Activated naive CD4-positive, alpha-beta T cell treated with anti-CD3 and anti-CD28 coated beads for 36 hours (primary cell): Measurements from ENCODE around the gene CDH12. TPM values are rescaled to one million over a fixed set of nuclear protein-coding genes. Genes with fewer than 3 reads are reported as not detected.
"Not testable (repeated sequence)": the region's sequence is repeated elsewhere in the genome, so short reads cannot be mapped to it uniquely, and the experiment has no call there.

Source experiments
- CTCF ChIA-PET: fragments of 350-600 bp; sonication (Branson Sonifier 250); formaldehyde crosslinking; loops from one replicate; lab custom pipeline; 2021; ENCODE audit warnings: antibody characterized with exemption; lab: Charles Lee
- DNase-seq: peaks from one replicate; pipeline ENCODE4 v3.0.0-alpha.2; 2020
- H3K27ac Mint-ChIP-seq: one replicate; pipeline ENCODE4 v1.8.0; 2021; ENCODE audit warnings: mild to moderate bottlenecking, mixed read lengths
- H3K27me3 Mint-ChIP-seq: one replicate; pipeline ENCODE4 v1.8.0; 2021; ENCODE audit warnings: low read depth, mixed read lengths
- H3K36me3 Mint-ChIP-seq: one replicate; pipeline ENCODE4 v1.8.0; 2021; ENCODE audit warnings: low read depth, mixed read lengths
- H3K4me1 Mint-ChIP-seq: one replicate; pipeline ENCODE4 v1.8.0; 2021; ENCODE audit warnings: low read depth, mixed read lengths
- H3K4me3 Mint-ChIP-seq: one replicate; pipeline ENCODE4 v1.8.0; 2021; ENCODE audit warnings: mild to moderate bottlenecking, moderate library complexity, mixed read lengths
- H3K9me3 Mint-ChIP-seq: one replicate; pipeline ENCODE4 v1.8.0; 2021; ENCODE audit warnings: mixed read lengths
- intact Hi-C: fragments of 100-400 bp; cut with micrococcal nuclease; formaldehyde crosslinking; loops from one replicate; pipeline ENCODE4 v1.15.1; 2023
- total RNA-seq, 2 experiments: library from RNA; stranded (reverse); gene quantifications; one replicate each; pipeline ENCODE4 v1.2.3, GENCODE V29; 2021

Gene CDH12
- total RNA-seq, 2 experiments from 2014 or later, result not detected

GRCh38 chr5:22352493-22352892, 500.7 kb downstream of the CDH12 start:
- intact Hi-C loops, result no loop called here
- no peak overlapping the region for H3K4me3 Mint-ChIP-seq
- CTCF ChIA-PET, result no interaction called here
- H3K27me3 Mint-ChIP-seq, result no peaks in the 10 kb centered on the region
- H3K36me3 Mint-ChIP-seq, result no peaks in the 10 kb centered on the region
- H3K27ac Mint-ChIP-seq, result no peak overlapping the region
- peaks cover 1% of the 10 kb centered on the region for H3K9me3 Mint-ChIP-seq
- no peaks in the 10 kb centered on the region for H3K4me1 Mint-ChIP-seq
- DNase-seq, result no peak

DNA sequence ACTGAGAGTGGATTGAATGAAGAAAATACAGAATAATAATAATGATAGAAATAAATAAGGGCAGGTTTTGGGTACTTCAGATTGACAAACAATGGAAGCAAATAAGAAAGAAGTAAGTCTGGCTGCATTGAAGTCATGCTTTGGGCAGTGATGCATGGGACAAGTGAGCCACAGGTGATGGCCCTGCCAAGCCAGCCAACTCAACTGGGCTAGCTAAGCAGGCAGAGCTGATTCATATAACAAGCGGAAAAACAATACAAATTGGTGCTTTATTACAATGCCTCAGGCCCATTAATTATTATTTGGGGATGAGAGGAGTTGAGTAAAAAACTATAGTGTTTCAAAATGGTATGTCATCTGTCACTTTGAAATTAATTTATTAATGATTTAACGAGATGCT, 502.0 kb downstream of the CDH12 start:
- no peaks in the 10 kb centered on the region for H3K36me3 Mint-ChIP-seq
- peaks cover 1% of the 10 kb centered on the region for H3K9me3 Mint-ChIP-seq
- H3K4me3 Mint-ChIP-seq, result no peak overlapping the region
- no peak for DNase-seq
- no peak overlapping the region for H3K27ac Mint-ChIP-seq
- CTCF ChIA-PET, result no interaction called here
- H3K4me1 Mint-ChIP-seq, result no peaks in the 10 kb centered on the region
- no peaks in the 10 kb centered on the region for H3K27me3 Mint-ChIP-seq
- intact Hi-C loops, result no loop called here

DNA sequence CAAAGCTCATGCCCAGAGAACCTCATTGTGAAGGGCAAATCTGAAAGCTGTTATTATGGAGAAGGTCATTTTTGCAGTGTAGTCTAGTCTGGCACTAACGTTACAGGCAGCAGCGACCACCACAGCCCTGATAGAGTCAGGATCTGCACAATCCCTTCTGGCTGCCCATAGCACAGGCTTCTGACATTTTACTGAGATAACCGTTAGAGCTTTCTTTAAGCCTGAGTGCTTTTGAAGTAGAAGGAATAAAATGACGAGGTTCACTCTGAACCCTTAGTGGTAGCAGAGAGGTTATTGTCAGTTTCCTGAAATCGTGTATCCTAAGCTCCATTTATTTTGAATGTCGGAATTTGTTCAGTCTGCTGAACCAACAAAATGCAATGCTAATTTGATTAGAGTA, 505.1 kb downstream of the CDH12 start:
- DNase-seq, result no peak
- CTCF ChIA-PET, result no interaction called here
- H3K36me3 Mint-ChIP-seq, result no peaks in the 10 kb centered on the region
- H3K27ac Mint-ChIP-seq, result no peak overlapping the region
- intact Hi-C loops, result no loop called here
- no peaks in the 10 kb centered on the region for H3K27me3 Mint-ChIP-seq
- H3K9me3 Mint-ChIP-seq, result peaks cover 3% of the 10 kb centered on the region
- H3K4me3 Mint-ChIP-seq, result no peak overlapping the region
- H3K4me1 Mint-ChIP-seq, result no peaks in the 10 kb centered on the region

GRCh38 chr5:22344000-22344399, 509.1 kb downstream of the CDH12 start:
- intact Hi-C loops, result no loop called here
- no peaks in the 10 kb centered on the region for H3K36me3 Mint-ChIP-seq
- DNase-seq, result no peak
- H3K4me3 Mint-ChIP-seq, result no peak overlapping the region
- CTCF ChIA-PET, result no interaction called here
- no peaks in the 10 kb centered on the region for H3K27me3 Mint-ChIP-seq
- H3K27ac Mint-ChIP-seq, result no peak overlapping the region
- no peaks in the 10 kb centered on the region for H3K4me1 Mint-ChIP-seq
- peaks cover 4% of the 10 kb centered on the region for H3K9me3 Mint-ChIP-seq

- DNase-seq, result no peak
- Mint-ChIP-seq H3K36me3 (no peaks in the 10 kb centered on the region), H3K27ac (no peak overlapping the region), H3K27me3 (no peaks in the 10 kb centered on the region), H3K9me3 (peaks cover 10% of the 10 kb centered on the region), H3K4me3 (no peak overlapping the region), H3K4me1 (no peaks in the 10 kb centered on the region)
- CTCF ChIA-PET, result no interaction called here
- intact Hi-C loops, result no loop called here
Measured at GRCh38 chr5:22341406-22341805, 511.7 kb downstream of the CDH12 start.

DNA sequence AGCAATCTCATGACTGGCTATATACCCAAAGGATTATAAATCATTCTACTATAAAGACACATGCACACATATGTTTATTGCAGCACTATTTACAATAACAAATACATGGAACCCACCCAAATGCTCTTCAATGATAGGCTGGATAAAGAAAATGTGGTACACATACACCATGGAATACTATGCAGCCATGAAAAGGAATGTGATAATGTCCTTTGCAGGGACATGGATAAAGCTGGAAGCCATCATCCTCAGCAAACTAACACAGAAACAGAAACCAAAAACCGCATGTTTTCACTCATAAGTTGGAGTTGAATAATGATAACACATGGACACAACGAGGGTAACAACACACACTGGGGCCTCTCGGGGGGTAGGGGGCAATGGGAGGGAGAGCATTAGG, 520.2 kb downstream of the CDH12 start:
- H3K27me3 Mint-ChIP-seq, CTCF ChIA-PET, H3K4me3 Mint-ChIP-seq, intact Hi-C loops, H3K27ac Mint-ChIP-seq, DNase-seq, H3K36me3 Mint-ChIP-seq, H3K4me1 Mint-ChIP-seq: not testable (repeated sequence)
- peaks cover 25% of the 10 kb centered on the region for H3K9me3 Mint-ChIP-seq

GRCh38 chr5:22329683-22330082, 523.5 kb downstream of the CDH12 start:
- Mint-ChIP-seq H3K27ac (no peak overlapping the region), H3K27me3 (no peaks in the 10 kb centered on the region), H3K9me3 (peaks cover 9% of the 10 kb centered on the region), H3K36me3 (no peaks in the 10 kb centered on the region), H3K4me3 (no peak overlapping the region), H3K4me1 (no peaks in the 10 kb centered on the region)
- intact Hi-C loops, result no loop called here
- no peak for DNase-seq
- CTCF ChIA-PET, result no interaction called here

DNA sequence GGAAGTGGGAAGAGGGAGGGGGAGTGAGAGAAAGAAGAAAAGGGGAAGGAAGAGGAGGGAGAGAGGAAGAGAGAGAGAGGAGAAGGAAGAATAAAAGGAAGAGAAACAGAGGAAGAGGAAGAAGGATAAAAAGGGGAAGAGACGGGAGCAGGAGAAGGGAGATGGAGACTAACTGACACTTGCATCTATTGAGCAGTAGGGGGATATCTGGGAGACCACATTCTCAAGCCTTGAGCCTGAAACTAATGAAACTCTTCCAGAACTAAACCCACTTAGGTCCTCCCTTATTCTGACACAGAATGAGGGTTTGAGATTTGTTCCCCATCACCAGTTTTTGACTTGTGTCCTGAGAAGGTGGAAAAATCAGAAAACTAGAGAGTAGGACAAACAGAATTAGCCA, 533.3 kb downstream of the CDH12 start:
- DNase-seq, result no peak
- peaks cover 14% of the 10 kb centered on the region for H3K9me3 Mint-ChIP-seq
- no peaks in the 10 kb centered on the region for H3K27me3 Mint-ChIP-seq
- intact Hi-C loops, result no loop called here
- no peak overlapping the region for H3K4me3 Mint-ChIP-seq
- no peaks in the 10 kb centered on the region for H3K4me1 Mint-ChIP-seq
- no peaks in the 10 kb centered on the region for H3K36me3 Mint-ChIP-seq
- H3K27ac Mint-ChIP-seq, result no peak overlapping the region
- CTCF ChIA-PET, result no interaction called here

GRCh38 chr5:22316294-22316693, 536.9 kb downstream of the CDH12 start:
- CTCF ChIA-PET, result interaction anchor here (0.7 kb wide), 1 partner anchor 12 kb away, joined by 3 read pairs; no protein-coding TSS in a partner anchor
- H3K36me3 Mint-ChIP-seq, result no peaks in the 10 kb centered on the region
- no peaks in the 10 kb centered on the region for H3K4me1 Mint-ChIP-seq
- intact Hi-C loops, result no loop called here
- no peak overlapping the region for H3K27ac Mint-ChIP-seq
- H3K27me3 Mint-ChIP-seq, result no peaks in the 10 kb centered on the region
- no peak overlapping the region for H3K4me3 Mint-ChIP-seq
- peaks cover 14% of the 10 kb centered on the region for H3K9me3 Mint-ChIP-seq
- DNase-seq, result no peak

DNA sequence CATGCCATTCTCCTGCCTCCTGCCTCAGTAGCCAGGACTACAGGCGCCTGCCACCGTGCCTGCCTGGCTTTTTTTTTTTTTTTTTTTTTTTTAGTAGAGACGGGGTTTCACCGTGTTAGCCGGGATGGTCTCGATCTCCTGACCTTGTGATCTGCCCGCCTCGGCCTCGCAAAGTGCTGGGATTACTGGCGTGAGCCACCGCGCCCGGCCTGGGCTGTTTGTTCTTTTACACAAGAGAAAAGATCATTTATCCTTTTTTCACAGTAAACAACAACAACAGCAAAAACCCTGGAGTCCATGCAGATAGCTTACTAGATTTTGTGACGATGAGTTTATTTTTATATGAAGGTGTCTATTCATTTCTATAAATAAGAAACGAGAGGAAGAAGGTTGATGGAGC, 538.1 kb downstream of the CDH12 start:
- H3K27me3 Mint-ChIP-seq, DNase-seq, H3K27ac Mint-ChIP-seq, H3K36me3 Mint-ChIP-seq, intact Hi-C loops, H3K4me1 Mint-ChIP-seq, H3K4me3 Mint-ChIP-seq: not testable (repeated sequence)
- peaks cover 17% of the 10 kb centered on the region for H3K9me3 Mint-ChIP-seq
- CTCF ChIA-PET, result interaction anchor here (0.6 kb wide), 1 partner anchor 256 kb away, joined by 5 read pairs; no protein-coding TSS in a partner anchor

DNA sequence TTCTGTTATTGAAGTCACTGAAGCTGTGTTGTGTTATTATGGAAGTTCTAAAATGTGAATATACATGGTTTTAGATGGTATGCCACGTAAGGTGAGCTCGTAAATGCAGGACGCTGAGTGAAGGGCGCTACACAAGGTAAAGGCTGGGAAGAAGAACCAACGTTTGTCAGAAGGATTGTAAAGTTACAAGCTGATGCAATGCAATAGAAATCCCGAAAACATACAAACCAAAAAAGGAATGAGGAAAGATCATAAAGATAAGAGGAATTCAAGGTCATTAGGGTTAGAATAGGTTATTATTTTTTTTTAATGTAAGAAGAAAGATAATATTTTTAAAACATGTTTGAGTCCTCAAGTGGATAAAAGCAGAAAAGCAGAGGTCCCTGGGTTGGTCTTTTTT, 538.6 kb downstream of the CDH12 start:
- Mint-ChIP-seq H3K9me3 (peaks cover 14% of the 10 kb centered on the region), H3K4me1 (no peaks in the 10 kb centered on the region), H3K36me3 (no peaks in the 10 kb centered on the region), H3K27ac (no peak overlapping the region), H3K27me3 (no peaks in the 10 kb centered on the region), H3K4me3 (no peak overlapping the region)
- intact Hi-C loops, result no loop called here
- CTCF ChIA-PET, result no interaction called here
- DNase-seq, result no peak

GRCh38 chr5:22306011-22306410, 547.1 kb downstream of the CDH12 start:
- Mint-ChIP-seq H3K27me3 (no peaks in the 10 kb centered on the region), H3K27ac (no peak overlapping the region), H3K4me3 (no peak overlapping the region), H3K36me3 (no peaks in the 10 kb centered on the region), H3K9me3 (peaks cover 5% of the 10 kb centered on the region), H3K4me1 (no peaks in the 10 kb centered on the region)
- no peak for DNase-seq
- intact Hi-C loops, result no loop called here
- CTCF ChIA-PET, result no interaction called here

GRCh38 chr5:22295832-22296231, 557.3 kb downstream of the CDH12 start:
- no peak for DNase-seq
- Mint-ChIP-seq H3K4me1 (no peaks in the 10 kb centered on the region), H3K27ac (no peak overlapping the region), H3K9me3 (peaks cover 24% of the 10 kb centered on the region), H3K27me3 (no peaks in the 10 kb centered on the region), H3K4me3 (no peak overlapping the region), H3K36me3 (no peaks in the 10 kb centered on the region)
- intact Hi-C loops, result no loop called here
- CTCF ChIA-PET, result no interaction called here

- Mint-ChIP-seq H3K4me1 (no peaks in the 10 kb centered on the region), H3K9me3 (peaks cover 26% of the 10 kb centered on the region), H3K4me3 (no peak overlapping the region), H3K27me3 (no peaks in the 10 kb centered on the region), H3K36me3 (no peaks in the 10 kb centered on the region), H3K27ac (no peak overlapping the region)
- no peak for DNase-seq
- intact Hi-C loops, result no loop called here
- CTCF ChIA-PET, result no interaction called here
Measured at GRCh38 chr5:22293147-22293546, 560.0 kb downstream of the CDH12 start.
